ENCODE measurements around the gene RBBP8. TPM values are rescaled to one million over a fixed set of nuclear protein-coding genes. Genes with fewer than 3 reads are reported as not detected.

RBBP8 gene
- total RNA-seq, 1 experiment from 2014 or later = 46.7 TPM

GRCh38 chr18:23067236-23067635, 134.1 kb downstream of the RBBP8 start:
- Histone ChIP-seq H3K9me3 (peaks cover 13% of the 10 kb centered on the region; the same call in 1 of the 2 replicates), H3K4me3 (ENCODE audit: low read depth, low read length) (no peak overlapping the region), H3K36me3 (ENCODE audit: control insufficient read depth, insufficient read depth, low read length) (no peaks in the 10 kb centered on the region), H3K27me3 (replicated peaks; ENCODE audit: control insufficient read depth, insufficient read depth, low read length) (no peaks in the 10 kb centered on the region), H3K4me1 (no peaks in the 10 kb centered on the region)
- no peak for TF ChIP-seq CTCF (IDR thresholded peaks at IDR 0.05; ENCODE audit: insufficient read depth in 1 of 2, low read depth in 1 of 2, low read length in 1 of 2, severe bottlenecking in 1 of 2, unreplicated experiment in 1 of 2)
- H3K4me3 Mint-ChIP-seq (ENCODE audit: unreplicated experiment) = no peak overlapping the region
- no TSS peak for BruUV-seq (replicated peaks)
- ChIA-PET POLR2A (no interaction called here), CTCF (interaction anchor here (0.6 kb wide), 1 partner anchor 1033 kb away, joined by 3 read pairs; no protein-coding TSS in a partner anchor)
- no peaks in the 10 kb centered on the region for H3K36me3 Mint-ChIP-seq (ENCODE audit: insufficient read depth, unreplicated experiment)
- no peak for DNase-seq
- no peaks in the 10 kb centered on the region for H3K4me1 Mint-ChIP-seq (ENCODE audit: low read depth, unreplicated experiment)
- H3K27me3 Mint-ChIP-seq (ENCODE audit: insufficient read depth, unreplicated experiment) = no peaks in the 10 kb centered on the region
- peaks cover 13% of the 10 kb centered on the region for H3K9me3 Mint-ChIP-seq (ENCODE audit: unreplicated experiment)
- no peak overlapping the region for H3K27ac Mint-ChIP-seq (ENCODE audit: unreplicated experiment)
- intact Hi-C loops (cut with micrococcal nuclease; ENCODE audit: unreplicated experiment) = no loop called here

DNA sequence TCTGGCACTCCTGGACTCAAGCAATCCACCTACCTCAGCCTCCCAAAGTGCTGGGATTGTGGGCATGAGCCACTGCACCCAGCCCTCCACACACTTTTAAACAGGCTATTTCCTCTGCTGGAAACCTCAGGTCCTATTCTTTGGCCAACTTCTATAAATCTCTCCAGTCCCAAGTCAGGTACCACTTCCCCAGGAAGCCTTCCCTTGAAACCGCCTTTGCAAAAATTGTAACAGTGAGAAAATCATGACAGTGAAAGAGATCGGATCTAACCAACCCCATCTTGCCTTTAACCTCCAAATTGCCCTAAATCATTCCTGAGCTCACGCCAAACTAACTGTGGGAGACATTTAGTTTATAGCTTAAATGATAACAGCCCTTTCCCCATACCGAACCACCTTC, 134.9 kb downstream of the RBBP8 start:
- no TSS peak for BruUV-seq (replicated peaks)
- TF ChIP-seq CTCF (IDR thresholded peaks at IDR 0.05; ENCODE audit: insufficient read depth in 1 of 2, low read depth in 1 of 2, low read length in 1 of 2, severe bottlenecking in 1 of 2, unreplicated experiment in 1 of 2) = no peak
- no peaks in the 10 kb centered on the region for H3K36me3 Mint-ChIP-seq (ENCODE audit: insufficient read depth, unreplicated experiment)
- ChIA-PET POLR2A (no interaction called here), CTCF (no interaction called here)
- no peak overlapping the region for H3K4me3 Mint-ChIP-seq (ENCODE audit: unreplicated experiment)
- Histone ChIP-seq H3K4me1 (no peaks in the 10 kb centered on the region), H3K9me3 (peaks cover 11% of the 10 kb centered on the region; the same call in 1 of the 2 replicates), H3K36me3 (ENCODE audit: control insufficient read depth, insufficient read depth, low read length) (no peaks in the 10 kb centered on the region), H3K27me3 (replicated peaks; ENCODE audit: control insufficient read depth, insufficient read depth, low read length) (no peaks in the 10 kb centered on the region), H3K4me3 (ENCODE audit: low read depth, low read length) (no peak overlapping the region)
- H3K4me1 Mint-ChIP-seq (ENCODE audit: low read depth, unreplicated experiment) = no peaks in the 10 kb centered on the region
- no peak overlapping the region for H3K27ac Mint-ChIP-seq (ENCODE audit: unreplicated experiment)
- intact Hi-C loops (cut with micrococcal nuclease; ENCODE audit: unreplicated experiment) = no loop called here
- no peaks in the 10 kb centered on the region for H3K27me3 Mint-ChIP-seq (ENCODE audit: insufficient read depth, unreplicated experiment)
- DNase-seq = no peak
- H3K9me3 Mint-ChIP-seq (ENCODE audit: unreplicated experiment) = peaks cover 10% of the 10 kb centered on the region

- TF ChIP-seq CTCF (IDR thresholded peaks at IDR 0.05; ENCODE audit: insufficient read depth in 1 of 2, low read depth in 1 of 2, low read length in 1 of 2, severe bottlenecking in 1 of 2, unreplicated experiment in 1 of 2) = no peak
- H3K4me1 ChIP-seq = no peaks in the 10 kb centered on the region
- no peak for DNase-seq
- H3K9me3 ChIP-seq = peaks cover 4% of the 10 kb centered on the region; the same call in 1 of the 2 replicates
- peaks cover 3% of the 10 kb centered on the region for H3K4me1 Mint-ChIP-seq (ENCODE audit: low read depth, unreplicated experiment)
- intact Hi-C loops (cut with micrococcal nuclease; ENCODE audit: unreplicated experiment) = no loop called here
- no peaks in the 10 kb centered on the region for H3K27me3 Mint-ChIP-seq (ENCODE audit: insufficient read depth, unreplicated experiment)
- BruUV-seq (replicated peaks) = no TSS peak
- CTCF ChIA-PET = no interaction called here
- no peak overlapping the region for H3K4me3 Mint-ChIP-seq (ENCODE audit: unreplicated experiment)
- peaks cover 2% of the 10 kb centered on the region for H3K9me3 Mint-ChIP-seq (ENCODE audit: unreplicated experiment)
- no peaks in the 10 kb centered on the region for H3K36me3 ChIP-seq (ENCODE audit: control insufficient read depth, insufficient read depth, low read length)
- H3K36me3 Mint-ChIP-seq (ENCODE audit: insufficient read depth, unreplicated experiment) = no peaks in the 10 kb centered on the region
- POLR2A ChIA-PET = no interaction called here
- H3K27ac Mint-ChIP-seq (ENCODE audit: unreplicated experiment) = no peak overlapping the region
- no peak overlapping the region for H3K4me3 ChIP-seq (ENCODE audit: low read depth, low read length)
- H3K27me3 ChIP-seq (replicated peaks; ENCODE audit: control insufficient read depth, insufficient read depth, low read length) = no peaks in the 10 kb centered on the region
Observed at GRCh38 chr18:23068570-23069310, 135.6 kb downstream of the RBBP8 start.

All from Caco-2 (cell line).